Neuronal stem cell (in vitro differentiated cells): ENCODE results near the gene HEATR5B.

Source experiments
- DNase-seq: peaks from one replicate; pipeline ENCODE4 v3.0.0-alpha.2; 2013; ENCODE audit warnings: low spot score
- H2AFZ ChIP-seq: one replicate; pipeline ENCODE4 v1.6.1; 2013; ENCODE audit warnings: mild to moderate bottlenecking, low read length, inconsistent platforms
- H2AK5ac ChIP-seq: 2 replicates; pipeline ENCODE4 v1.6.1; 2013; ENCODE audit warnings: low read depth, mild to moderate bottlenecking, inconsistent platforms, low read length, moderate library complexity, mixed read lengths
- H2BK120ac ChIP-seq: 2 replicates; pipeline ENCODE4 v1.6.1; 2013; ENCODE audit warnings: low read depth, mild to moderate bottlenecking, inconsistent platforms, low read length, moderate library complexity, mixed read lengths
- H2BK12ac ChIP-seq: one replicate; pipeline ENCODE4 v1.6.1; 2013; ENCODE audit warnings: low read length, inconsistent platforms
- H2BK15ac ChIP-seq: 2 replicates; pipeline ENCODE4 v1.6.1; 2013; ENCODE audit warnings: mild to moderate bottlenecking, low read length, inconsistent platforms, mixed read lengths
- H2BK5ac ChIP-seq: one replicate; pipeline ENCODE4 v1.6.1; 2013; ENCODE audit warnings: inconsistent platforms, mild to moderate bottlenecking, low read length, moderate library complexity
- H3K14ac ChIP-seq: one replicate; pipeline ENCODE4 v1.6.1; 2013; ENCODE audit warnings: low read length, inconsistent platforms
- H3K18ac ChIP-seq: 2 replicates; pipeline ENCODE4 v1.6.1; 2013; ENCODE audit warnings: low read length, inconsistent platforms
- H3K23ac ChIP-seq: 2 replicates; pipeline ENCODE4 v1.6.1; 2013; ENCODE audit warnings: low read depth, mild to moderate bottlenecking, mixed read lengths, low read length, inconsistent platforms; ENCODE audit not compliant: poor library complexity
- H3K27ac ChIP-seq: replicated peaks from 3 replicates; pipeline ENCODE4 v1.5.1; 2013; ENCODE audit warnings: low read length, inconsistent platforms
- H3K27me3 ChIP-seq, 3 experiments: 2 replicates each; pipeline ENCODE4 v1.6.1; 2013; ENCODE audit warnings: low read length in 3 of 3, mild to moderate bottlenecking in 2 of 3, inconsistent platforms in 1 of 3, low read depth in 1 of 3, mixed read lengths in 1 of 3, moderate library complexity in 1 of 3; ENCODE audit not compliant: control insufficient read depth in 3 of 3, insufficient read depth in 3 of 3
- H3K36me3 ChIP-seq, 2 donors: replicated peaks in 1 of 2; 2 replicates each; pipeline ENCODE4 v1.6.1; 2013; ENCODE audit warnings: low read length in 2 of 2; ENCODE audit not compliant: control insufficient read depth in 2 of 2, insufficient read depth in 2 of 2
- H3K4ac ChIP-seq: 2 replicates; pipeline ENCODE4 v1.6.1; 2013; ENCODE audit warnings: inconsistent platforms, mild to moderate bottlenecking, low read length, moderate library complexity
- H3K4me1 ChIP-seq, 2 donors: 1 replicate in 1 of 2; 2 replicates in 1 of 2; pipeline ENCODE4 v1.6.1; 2013; ENCODE audit warnings: low read length in 2 of 2, low read depth in 1 of 2; ENCODE audit not compliant: control insufficient read depth in 2 of 2, insufficient read depth in 1 of 2
- H3K4me2 ChIP-seq: one replicate; pipeline ENCODE4 v1.6.1; 2013; ENCODE audit warnings: mild to moderate bottlenecking, low read length, inconsistent platforms; ENCODE audit not compliant: insufficient read depth, poor library complexity, severe bottlenecking
- H3K4me3 ChIP-seq, 2 donors: 2 replicates each; pipeline ENCODE4 v1.5.1; 2013; ENCODE audit warnings: low read length in 2 of 2, mild to moderate bottlenecking in 2 of 2, inconsistent platforms in 1 of 2, moderate library complexity in 1 of 2
- H3K79me1 ChIP-seq: one replicate; pipeline ENCODE4 v1.6.1; 2013; ENCODE audit warnings: low read depth, mild to moderate bottlenecking, inconsistent platforms, low read length, moderate library complexity
- H3K9ac ChIP-seq: one replicate; pipeline ENCODE4 v1.6.1; 2013; ENCODE audit warnings: mild to moderate bottlenecking, low read depth, low read length, inconsistent platforms; ENCODE audit not compliant: poor library complexity
- H3K9me3 ChIP-seq, 2 donors: replicated peaks in 1 of 2; 2 replicates each; pipeline versions ENCODE3 to v1.6.1; 2013; ENCODE audit warnings: low read length in 2 of 2, mild to moderate bottlenecking in 2 of 2, inconsistent platforms in 1 of 2, low read depth in 1 of 2, mixed read lengths in 1 of 2, moderate library complexity in 1 of 2; ENCODE audit not compliant: control insufficient read depth in 2 of 2, insufficient read depth in 1 of 2
- H4K8ac ChIP-seq: one replicate; pipeline ENCODE4 v1.6.1; 2013; ENCODE audit warnings: low read depth, mild to moderate bottlenecking, inconsistent platforms, low read length, moderate library complexity
- H4K91ac ChIP-seq: one replicate; pipeline ENCODE4 v1.6.1; 2013; ENCODE audit warnings: low read length, low read depth, mild to moderate bottlenecking, inconsistent platforms; ENCODE audit not compliant: poor library complexity
- WGBS, 2 donors: extraction: QIAGEN DNeasy Blood & Tissue Kit; methylation state at CpG; one replicate each; pipeline ENCODE4 v1.1.7; 2013; ENCODE audit warnings: missing lambda C conversion rate in 2 of 2, mixed read lengths in 1 of 2; ENCODE audit not compliant: insufficient read length in 2 of 2, insufficient replicate concordance in 1 of 2; ENCODE audit errors: extremely low coverage in 2 of 2; 5-methylcytosine and 5-hydroxymethylcytosine counted together

HEATR5B gene

GRCh38 chr2:36976065-36976464, 108.1 kb downstream of the HEATR5B start:
- Histone ChIP-seq H2BK120ac (no peak overlapping the region), H2AK5ac (no peak overlapping the region), H3K18ac (no peak overlapping the region), H2BK5ac (no peak overlapping the region), H3K9ac (no peak overlapping the region), H3K23ac (no peak overlapping the region), H3K27me3 (no peaks in the 10 kb centered on the region), H3K4ac (no peak overlapping the region), H3K9me3 (no peaks in the 10 kb centered on the region), H3K4me3 (no peak overlapping the region), H2BK12ac (no peak overlapping the region), H3K4me2 (no peak overlapping the region), H3K4me1 (no peaks in the 10 kb centered on the region), H2BK15ac (no peak overlapping the region), H4K8ac (no peak overlapping the region), H3K14ac (no peak overlapping the region), H3K36me3 (peaks cover 0 to 2% of the 10 kb centered on the region in 2 donors), H3K79me1 (no peaks in the 10 kb centered on the region), H3K27ac (no peak overlapping the region), H4K91ac (no peak overlapping the region), H2AFZ (no peak overlapping the region)
- no CpG with 5 or more reads among the region's 2 CpGs for WGBS, 2 donors
- DNase-seq: no peak

GRCh38 chr2:36975306-36975705, 108.9 kb downstream of the HEATR5B start:
- H2BK15ac ChIP-seq: no peak overlapping the region
- no peak overlapping the region for H2BK120ac ChIP-seq
- H2AFZ ChIP-seq: no peak overlapping the region
- no peak overlapping the region for H3K4me3 ChIP-seq
- no peak overlapping the region for H3K18ac ChIP-seq
- H3K14ac ChIP-seq: no peak overlapping the region
- H4K8ac ChIP-seq: no peak overlapping the region
- no peak overlapping the region for H3K27ac ChIP-seq
- H3K23ac ChIP-seq: no peak overlapping the region
- H3K4me2 ChIP-seq: no peak overlapping the region
- DNase-seq: no peak
- H2BK12ac ChIP-seq: no peak overlapping the region
- no peaks in the 10 kb centered on the region for H3K4me1 ChIP-seq
- H3K4ac ChIP-seq: no peak overlapping the region
- no peak overlapping the region for H4K91ac ChIP-seq
- H3K27me3 ChIP-seq: no peaks in the 10 kb centered on the region
- H3K9ac ChIP-seq: no peak overlapping the region
- no peaks in the 10 kb centered on the region for H3K79me1 ChIP-seq
- no peak overlapping the region for H2AK5ac ChIP-seq
- no CpG with 5 or more reads among the region's 8 CpGs for WGBS, 2 donors
- H3K9me3 ChIP-seq: no peaks in the 10 kb centered on the region
- H3K36me3 ChIP-seq: no peaks in the 10 kb centered on the region
- no peak overlapping the region for H2BK5ac ChIP-seq

GRCh38 chr2:36973320-36973719, 110.9 kb downstream of the HEATR5B start:
- H3K36me3 ChIP-seq: no peaks in the 10 kb centered on the region
- no peaks in the 10 kb centered on the region for H3K9me3 ChIP-seq
- H3K27me3 ChIP-seq: no peaks in the 10 kb centered on the region
- no peak overlapping the region for H3K4me3 ChIP-seq
- H3K9ac ChIP-seq: no peak overlapping the region
- no peak overlapping the region for H4K91ac ChIP-seq
- no peak for DNase-seq
- H3K14ac ChIP-seq: no peak overlapping the region
- H2BK12ac ChIP-seq: no peak overlapping the region
- H2BK5ac ChIP-seq: no peak overlapping the region
- H3K27ac ChIP-seq: no peak overlapping the region
- no peak overlapping the region for H4K8ac ChIP-seq
- H3K23ac ChIP-seq: no peak overlapping the region
- no peaks in the 10 kb centered on the region for H3K79me1 ChIP-seq
- no peak overlapping the region for H2BK120ac ChIP-seq
- H3K4ac ChIP-seq: no peak overlapping the region
- H3K4me2 ChIP-seq: no peak overlapping the region
- peaks cover 0 to under 1% of the 10 kb centered on the region in 2 donors for H3K4me1 ChIP-seq
- H2AK5ac ChIP-seq: no peak overlapping the region
- peak overlapping the region; percentile 0 for H2AFZ ChIP-seq
- no peak overlapping the region for H2BK15ac ChIP-seq
- WGBS, 2 donors: no CpG with 5 or more reads among the region's 2 CpGs
- no peak overlapping the region for H3K18ac ChIP-seq

- Histone ChIP-seq H4K8ac (no peak overlapping the region), H3K27me3 (no peaks in the 10 kb centered on the region), H3K79me1 (no peaks in the 10 kb centered on the region), H3K9me3 (no peaks in the 10 kb centered on the region), H3K9ac (no peak overlapping the region), H3K36me3 (no peaks in the 10 kb centered on the region), H4K91ac (no peak overlapping the region), H2BK120ac (no peak overlapping the region), H2BK15ac (no peak overlapping the region), H3K4me3 (no peak overlapping the region), H3K23ac (no peak overlapping the region), H3K27ac (no peak overlapping the region), H3K14ac (no peak overlapping the region), H3K4ac (no peak overlapping the region), H3K18ac (no peak overlapping the region), H2AFZ (no peak overlapping the region), H2AK5ac (no peak overlapping the region), H2BK5ac (no peak overlapping the region), H3K4me2 (no peak overlapping the region), H3K4me1 (peaks cover 0 to 12% of the 10 kb centered on the region in 2 donors), H2BK12ac (no peak overlapping the region)
- DNase-seq: no peak
Observed at GRCh38 chr2:36971990-36972389, 112.2 kb downstream of the HEATR5B start.
